Mesothelial cell of epicardium (in vitro differentiated cells): ENCODE results near the gene ABCF2. TPM values are rescaled to one million over a fixed set of nuclear protein-coding genes. Genes with fewer than 3 reads are reported as not detected.
A peak's percentile ranks its signal among the peaks of the same experiment; 100 is the strongest.

ENCODE experiments used
- DNase-seq, 2 experiments: peaks; one replicate each; pipeline ENCODE4 v3.0.0; 2021; ENCODE audit warnings: low spot score in 2 of 2; ENCODE audit not compliant: unreplicated experiment in 2 of 2
- H3K27ac Mint-ChIP-seq: 2 replicates; pipeline ENCODE4 v1.8.0; 2021; ENCODE audit warnings: mixed read lengths
- H3K27me3 Mint-ChIP-seq: 2 replicates; pipeline ENCODE4 v1.8.0; 2021; ENCODE audit warnings: low read depth, mixed read lengths
- H3K36me3 Mint-ChIP-seq: 2 replicates; pipeline ENCODE4 v1.8.0; 2021; ENCODE audit warnings: mixed read lengths
- H3K4me1 Mint-ChIP-seq: 2 replicates; pipeline ENCODE4 v1.8.0; 2021; ENCODE audit warnings: mixed read lengths
- H3K4me3 Mint-ChIP-seq: 2 replicates; pipeline ENCODE4 v1.8.0; 2021; ENCODE audit warnings: mild to moderate bottlenecking, moderate library complexity, mixed read lengths
- H3K9me3 Mint-ChIP-seq: 2 replicates; pipeline ENCODE4 v1.8.0; 2021; ENCODE audit warnings: mixed read lengths
- CTCF ChIP-seq: fragments of 200-600 bp; sonication (generic); IDR thresholded peaks from one replicate; pipeline ENCODE4 v1.5.0; 2021; ENCODE audit warnings: antibody characterized with exemption; ENCODE audit not compliant: unreplicated experiment
- total RNA-seq: library from RNA; stranded (reverse); gene quantifications from 3 replicates; pipeline ENCODE4 v1.2.1, GENCODE V29; 2021

Gene ABCF2
- total RNA-seq, 1 donor from 2014 or later = 46.2 TPM

- Mint-ChIP-seq H3K4me1 (peaks cover 57% of the 10 kb centered on the region), H3K27me3 (no peaks in the 10 kb centered on the region), H3K36me3 (peaks cover 2% of the 10 kb centered on the region), H3K9me3 (no peaks in the 10 kb centered on the region), H3K4me3 (peak overlapping the region; percentile 99), H3K27ac (peak overlapping the region; percentile 92)
- no peak for DNase-seq
- TF ChIP-seq CTCF = no peak
These were observed 19.3 kb upstream of the ABCF2 start for GRCh38 chr7:151246102-151246850.

GRCh38 chr7:151245360-151246101, 18.5 kb upstream of the ABCF2 start:
- Mint-ChIP-seq H3K27ac (no peak overlapping the region), H3K27me3 (no peaks in the 10 kb centered on the region), H3K9me3 (no peaks in the 10 kb centered on the region), H3K4me3 (peak overlapping the region; percentile 99), H3K4me1 (peaks cover 50% of the 10 kb centered on the region), H3K36me3 (peaks cover 2% of the 10 kb centered on the region)
- peak; percentile 79 for TF ChIP-seq CTCF
- peak; percentile 44 to 74 for DNase-seq

GRCh38 chr7:151244841-151245346, 17.9 kb upstream of the ABCF2 start:
- H3K27me3 Mint-ChIP-seq = no peaks in the 10 kb centered on the region
- no peak for DNase-seq
- no peak for TF ChIP-seq CTCF
- H3K36me3 Mint-ChIP-seq = peaks cover 5% of the 10 kb centered on the region
- peaks cover 43% of the 10 kb centered on the region for H3K4me1 Mint-ChIP-seq
- H3K27ac Mint-ChIP-seq = peak overlapping the region; percentile 36
- H3K4me3 Mint-ChIP-seq = peak overlapping the region; percentile 60
- no peaks in the 10 kb centered on the region for H3K9me3 Mint-ChIP-seq

GRCh38 chr7:151244196-151244840, 17.3 kb upstream of the ABCF2 start:
- H3K4me3 Mint-ChIP-seq = peak overlapping the region; percentile 60
- TF ChIP-seq CTCF = peak; percentile 81
- peaks cover 37% of the 10 kb centered on the region for H3K4me1 Mint-ChIP-seq
- H3K36me3 Mint-ChIP-seq = peaks cover 5% of the 10 kb centered on the region
- no peaks in the 10 kb centered on the region for H3K27me3 Mint-ChIP-seq
- H3K27ac Mint-ChIP-seq = peak overlapping the region; percentile 36
- H3K9me3 Mint-ChIP-seq = no peaks in the 10 kb centered on the region
- DNase-seq = peak in 1 of 2 experiments; percentile 66

- H3K9me3 Mint-ChIP-seq = no peaks in the 10 kb centered on the region
- H3K4me1 Mint-ChIP-seq = peaks cover 35% of the 10 kb centered on the region
- H3K27me3 Mint-ChIP-seq = no peaks in the 10 kb centered on the region
- no peak for TF ChIP-seq CTCF
- no peak for DNase-seq
- peaks cover 9% of the 10 kb centered on the region for H3K36me3 Mint-ChIP-seq
- H3K27ac Mint-ChIP-seq = peak overlapping the region; percentile 66
- H3K4me3 Mint-ChIP-seq = no peak overlapping the region
These were observed 16.6 kb upstream of the ABCF2 start for GRCh38 chr7:151243408-151244195.
